Spleen (tissue), 7 donors: ENCODE measurements around the gene FBXL17.

ENCODE experiments used
- POLR2A ChIP-seq, 3 donors: fragments of 450-650 bp; IDR thresholded peaks; one replicate each; pipeline ENCODE4 v1.5.1; 2017; ENCODE audit warnings: antibody characterized with exemption in 3 of 3, mild to moderate bottlenecking in 1 of 3
- POLR2AphosphoS5 ChIP-seq, 3 donors: sonication (generic); formaldehyde crosslinking; IDR thresholded peaks; one replicate each; pipeline ENCODE4 v1.5.1; 2017; ENCODE audit warnings: antibody characterized with exemption in 3 of 3
- TF ChIP-seq, protein P1 (sequence below), 11 experiments: fragments of 200-600 bp in 7 of 11; fragments of 450-650 bp in 4 of 11; sonication (generic) in 4 of 11; IDR thresholded peaks in 8 of 11; conservative IDR thresholded peaks in 3 of 11; 1 replicate in 7 of 11; 2 replicates in 4 of 11; pipeline versions ENCODE4 v1.4.0 to v1.8.0; 2016 to 2021; ENCODE audit warnings: antibody characterized with exemption in 11 of 11, inconsistent platforms in 4 of 11, mild to moderate bottlenecking in 1 of 11
- donor health status: DM: no; HTN: no; CAD: no; lungs with moderate emphysema.
- donor health status: DM: no; HTN: no; CAD: no.
- donor health status: DM: no; HTN: no; CAD: no.

- TF ChIP-seq POLR2AphosphoS5 (IDR thresholded peaks at IDR 0.05) = no peak
- TF ChIP-seq, protein P1, sequence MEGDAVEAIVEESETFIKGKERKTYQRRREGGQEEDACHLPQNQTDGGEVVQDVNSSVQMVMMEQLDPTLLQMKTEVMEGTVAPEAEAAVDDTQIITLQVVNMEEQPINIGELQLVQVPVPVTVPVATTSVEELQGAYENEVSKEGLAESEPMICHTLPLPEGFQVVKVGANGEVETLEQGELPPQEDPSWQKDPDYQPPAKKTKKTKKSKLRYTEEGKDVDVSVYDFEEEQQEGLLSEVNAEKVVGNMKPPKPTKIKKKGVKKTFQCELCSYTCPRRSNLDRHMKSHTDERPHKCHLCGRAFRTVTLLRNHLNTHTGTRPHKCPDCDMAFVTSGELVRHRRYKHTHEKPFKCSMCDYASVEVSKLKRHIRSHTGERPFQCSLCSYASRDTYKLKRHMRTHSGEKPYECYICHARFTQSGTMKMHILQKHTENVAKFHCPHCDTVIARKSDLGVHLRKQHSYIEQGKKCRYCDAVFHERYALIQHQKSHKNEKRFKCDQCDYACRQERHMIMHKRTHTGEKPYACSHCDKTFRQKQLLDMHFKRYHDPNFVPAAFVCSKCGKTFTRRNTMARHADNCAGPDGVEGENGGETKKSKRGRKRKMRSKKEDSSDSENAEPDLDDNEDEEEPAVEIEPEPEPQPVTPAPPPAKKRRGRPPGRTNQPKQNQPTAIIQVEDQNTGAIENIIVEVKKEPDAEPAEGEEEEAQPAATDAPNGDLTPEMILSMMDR (IDR thresholded peaks at IDR 0.05 in 8 of 11, conservative IDR thresholded peaks at IDR 0.05 in 3 of 11) = no peak
- TF ChIP-seq POLR2A (IDR thresholded peaks at IDR 0.05) = no peak
Measured at GRCh38 chr5:107915176-107915812, 466.6 kb downstream of the FBXL17 start.
